HepG2 (cell line): ENCODE data around the gene MTFR1L.

ENCODE experiments used
- BRCA1 ChIP-seq: sonication (generic); formaldehyde crosslinking; IDR thresholded peaks from 2 replicates; pipeline ENCODE4 v1.4.0; 2020; ENCODE audit warnings: missing genetic modification reagents
- HNRNPUL1 ChIP-seq: fragments of 200-400 bp; formaldehyde crosslinking; IDR thresholded peaks from 2 replicates; pipeline ENCODE4 v1.6.1; 2017; ENCODE audit warnings: low read depth, mild to moderate bottlenecking, low read length, moderate library complexity
- MZF1 ChIP-seq: sonication (generic); formaldehyde crosslinking; IDR thresholded peaks from 2 replicates; pipeline ENCODE4 v1.8.1; 2023; ENCODE audit warnings: mild to moderate bottlenecking, missing genetic modification reagents, borderline replicate concordance
- PAWR ChIP-seq: sonication (generic); formaldehyde crosslinking; IDR thresholded peaks from 2 replicates; pipeline ENCODE4 v1.4.0; 2020; ENCODE audit warnings: missing genetic modification reagents, mild to moderate bottlenecking, borderline replicate concordance
- PHB2 ChIP-seq: fragments of 450-650 bp; IDR thresholded peaks from 2 replicates; pipeline ENCODE4 v1.6.1; 2018; ENCODE audit not compliant: partially characterized antibody
- POLR2AphosphoS5 ChIP-seq: IDR thresholded peaks from 2 replicates; pipeline ENCODE4 v1.6.1; 2012; ENCODE audit warnings: low read depth, low read length
- SMC3 ChIP-seq: IDR thresholded peaks from 2 replicates; pipeline ENCODE4 v1.6.1; 2011; ENCODE audit warnings: low read length, improper control_type of control experiment
- STAT5B ChIP-seq: sonication (generic); formaldehyde crosslinking; IDR thresholded peaks from 2 replicates; pipeline ENCODE4 v1.4.0; 2020; ENCODE audit warnings: missing genetic modification reagents
- YY1 ChIP-seq: IDR thresholded peaks from 2 replicates; pipeline ENCODE4 v1.6.1; 2011; ENCODE audit warnings: low read length, low read depth, moderate library complexity, mild to moderate bottlenecking; ENCODE audit not compliant: insufficient read depth, insufficient replicate concordance
- ZBTB10 ChIP-seq: sonication (generic); formaldehyde crosslinking; IDR thresholded peaks from 2 replicates; pipeline ENCODE4 v1.4.0; 2020; ENCODE audit warnings: missing genetic modification reagents, borderline replicate concordance
- ZBTB4 ChIP-seq: sonication (generic); formaldehyde crosslinking; IDR thresholded peaks from 2 replicates; pipeline ENCODE4 v1.4.0; 2020; ENCODE audit warnings: missing genetic modification reagents, mild to moderate bottlenecking, borderline replicate concordance
- ZNF18 ChIP-seq: sonication (generic); formaldehyde crosslinking; IDR thresholded peaks from 2 replicates; pipeline ENCODE4 v1.8.0; 2022; ENCODE audit warnings: mild to moderate bottlenecking, missing genetic modification reagents; ENCODE audit not compliant: insufficient replicate concordance
- ZNF747 ChIP-seq: sonication (generic); formaldehyde crosslinking; IDR thresholded peaks from 2 replicates; pipeline ENCODE4 v1.8.1; 2023; ENCODE audit warnings: missing genetic modification reagents, mild to moderate bottlenecking, borderline replicate concordance
- TF ChIP-seq, protein P1 (sequence below): sonication (generic); formaldehyde crosslinking; IDR thresholded peaks from 2 replicates; pipeline ENCODE4 v1.5.0; 2020; ENCODE audit warnings: mild to moderate bottlenecking, missing genetic modification reagents, moderate library complexity

DNA sequence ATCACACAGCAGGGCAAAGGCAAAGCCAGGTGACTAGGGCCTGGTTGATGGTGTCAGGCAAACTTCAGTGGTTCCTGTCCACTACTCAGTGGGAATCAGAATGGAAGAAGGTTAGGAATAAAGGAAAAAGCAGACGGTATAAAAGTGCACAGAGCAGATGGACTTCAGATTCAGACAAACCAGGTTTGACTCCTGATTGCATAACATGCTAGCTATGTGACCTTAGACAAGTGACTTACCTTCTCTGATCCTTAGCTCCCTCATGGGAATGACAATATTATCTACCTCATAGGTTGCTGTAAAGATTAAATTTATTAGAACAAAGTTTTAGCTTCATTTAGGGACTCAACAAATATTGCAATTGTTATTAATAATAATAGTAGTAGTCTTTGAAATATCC lies 50.9 kb downstream of the MTFR1L start:
- TF ChIP-seq SMC3 (no peak), ZNF18 (CRISPR knock-in tag) (no peak), POLR2AphosphoS5 (no peak), ZNF747 (CRISPR knock-in tag) (no peak), STAT5B (CRISPR knock-in tag) (no peak), ZBTB10 (CRISPR knock-in tag) (no peak), PAWR (no peak), YY1 (no peak), PHB2 (no peak), ZBTB4 (CRISPR knock-in tag) (no peak), MZF1 (CRISPR knock-in tag) (no peak), HNRNPUL1 (no peak), BRCA1 (CRISPR knock-in tag) (no peak)
- TF ChIP-seq, protein P1, sequence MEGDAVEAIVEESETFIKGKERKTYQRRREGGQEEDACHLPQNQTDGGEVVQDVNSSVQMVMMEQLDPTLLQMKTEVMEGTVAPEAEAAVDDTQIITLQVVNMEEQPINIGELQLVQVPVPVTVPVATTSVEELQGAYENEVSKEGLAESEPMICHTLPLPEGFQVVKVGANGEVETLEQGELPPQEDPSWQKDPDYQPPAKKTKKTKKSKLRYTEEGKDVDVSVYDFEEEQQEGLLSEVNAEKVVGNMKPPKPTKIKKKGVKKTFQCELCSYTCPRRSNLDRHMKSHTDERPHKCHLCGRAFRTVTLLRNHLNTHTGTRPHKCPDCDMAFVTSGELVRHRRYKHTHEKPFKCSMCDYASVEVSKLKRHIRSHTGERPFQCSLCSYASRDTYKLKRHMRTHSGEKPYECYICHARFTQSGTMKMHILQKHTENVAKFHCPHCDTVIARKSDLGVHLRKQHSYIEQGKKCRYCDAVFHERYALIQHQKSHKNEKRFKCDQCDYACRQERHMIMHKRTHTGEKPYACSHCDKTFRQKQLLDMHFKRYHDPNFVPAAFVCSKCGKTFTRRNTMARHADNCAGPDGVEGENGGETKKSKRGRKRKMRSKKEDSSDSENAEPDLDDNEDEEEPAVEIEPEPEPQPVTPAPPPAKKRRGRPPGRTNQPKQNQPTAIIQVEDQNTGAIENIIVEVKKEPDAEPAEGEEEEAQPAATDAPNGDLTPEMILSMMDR (CRISPR knock-in tag) = no peak
